GM12801 (cell line): Measurements from ENCODE around the gene AKNA.

Source experiments
- CTCF ChIP-seq: IDR thresholded peaks from one replicate; pipeline ENCODE4 v1.5.1; 2011; ENCODE audit warnings: control low read depth; ENCODE audit not compliant: insufficient read length; ENCODE audit errors: extremely low read depth

Gene AKNA

GRCh38 chr9:114361542-114361941 lies 26.2 kb downstream of the AKNA start:
- no peak for TF ChIP-seq CTCF

- TF ChIP-seq CTCF = no peak
These were observed 28.0 kb downstream of the AKNA start for GRCh38 chr9:114359801-114360200.

- no peak for TF ChIP-seq CTCF
These were observed 29.9 kb downstream of the AKNA start for GRCh38 chr9:114357911-114358328.

- TF ChIP-seq CTCF = no peak
These were observed 30.4 kb downstream of the AKNA start for GRCh38 chr9:114357360-114357759.

GRCh38 chr9:114356792-114357191 lies 31.0 kb downstream of the AKNA start:
- TF ChIP-seq CTCF = no peak

GRCh38 chr9:114355821-114356220 lies 32.0 kb downstream of the AKNA start:
- no peak for TF ChIP-seq CTCF

- TF ChIP-seq CTCF = no peak
These were observed 35.9 kb downstream of the AKNA start for GRCh38 chr9:114351932-114352331.
